HG03457 (cell line): Measurements from ENCODE around the gene PRKG1.

Experiments used
- ATAC-seq: cut with Tn5 transposase; IDR thresholded peaks from one replicate; pipeline ENCODE4 v1.9.1; 2021; ENCODE audit warnings: moderate number of reproducible peaks; ENCODE audit not compliant: unreplicated experiment

The PRKG1 gene

DNA sequence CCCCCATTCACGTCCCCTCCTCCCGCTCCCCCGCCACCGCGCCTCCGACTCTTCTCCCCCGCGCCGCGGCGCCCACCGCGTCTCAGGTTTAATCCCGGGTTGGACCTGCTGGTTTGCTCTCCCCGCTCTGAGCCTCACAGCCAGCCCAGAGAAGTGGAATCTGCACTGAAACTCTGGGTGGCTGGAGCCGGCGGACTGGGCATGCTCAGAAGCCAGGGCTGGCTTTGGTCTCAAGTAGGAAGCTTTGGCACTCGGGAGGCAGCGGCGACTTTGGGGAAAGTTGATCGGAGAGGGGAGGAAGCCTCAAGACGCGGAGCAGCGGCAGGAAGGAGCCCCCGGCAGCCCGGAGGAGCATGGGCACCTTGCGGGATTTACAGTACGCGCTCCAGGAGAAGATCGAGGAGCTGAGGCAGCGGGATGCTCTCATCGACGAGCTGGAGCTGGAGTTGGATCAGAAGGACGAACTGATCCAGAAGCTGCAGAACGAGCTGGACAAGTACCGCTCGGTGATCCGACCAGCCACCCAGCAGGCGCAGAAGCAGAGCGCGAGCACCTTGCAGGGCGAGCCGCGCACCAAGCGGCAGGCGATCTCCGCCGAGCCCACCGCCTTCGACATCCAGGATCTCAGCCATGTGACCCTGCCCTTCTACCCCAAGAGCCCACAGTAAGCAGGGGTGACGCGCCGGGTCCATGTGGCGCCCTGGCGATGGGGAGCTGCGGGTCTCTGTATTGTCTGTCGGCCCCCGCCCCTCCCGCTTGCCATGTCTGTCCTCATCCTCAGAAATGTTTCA lies at the start of gene PRKG1:
PRKG1 (plus strand) TSS at position 250 of the 791 bp plus-strand sequence.
- no peak for ATAC-seq

- no peak for ATAC-seq
These were observed 45.9 kb upstream of the PRKG1 start for GRCh38 chr10:51028420-51028819.

DNA sequence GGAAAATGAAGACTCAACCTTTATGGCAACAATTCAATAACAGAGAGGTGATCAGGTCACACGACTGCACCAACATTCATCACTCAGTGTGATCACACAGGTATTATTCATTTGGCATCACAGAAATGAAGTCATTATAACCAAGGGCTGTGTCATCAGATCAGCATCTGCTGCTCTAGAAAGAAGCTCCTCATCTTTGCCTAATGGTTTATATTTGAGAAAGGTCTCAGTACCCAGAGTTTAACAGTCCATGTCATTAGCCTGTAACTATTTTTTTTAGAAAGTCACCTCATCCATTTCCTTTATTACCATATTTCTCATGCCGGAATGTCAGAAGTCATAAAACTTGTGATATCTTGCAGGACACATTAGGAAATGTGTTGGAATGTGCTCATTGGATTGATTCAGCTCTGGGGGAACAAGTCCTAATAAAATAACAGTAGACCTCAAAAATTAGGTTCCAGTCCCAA lies 45.1 kb upstream of the PRKG1 start:
- no peak for ATAC-seq

DNA sequence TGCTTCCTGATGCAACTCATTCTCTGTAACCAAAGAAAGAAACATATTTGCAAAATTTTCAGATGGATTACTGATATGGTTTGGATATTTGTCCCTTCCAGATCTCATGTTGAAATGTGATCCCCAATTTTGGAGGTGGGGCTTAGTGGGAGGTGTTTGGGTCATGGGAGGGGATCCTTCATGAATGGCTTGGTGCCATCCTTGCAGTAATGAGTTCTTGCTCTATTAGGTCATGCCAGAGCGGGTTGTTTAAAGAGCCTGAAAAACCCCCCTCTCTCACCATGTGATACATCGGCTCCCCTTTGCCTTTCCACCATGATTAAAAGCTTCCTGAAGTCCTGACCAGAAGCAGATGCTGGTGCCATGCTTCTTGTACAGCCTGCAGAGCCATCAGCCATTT lies 43.8 kb upstream of the PRKG1 start:
- no peak for ATAC-seq

- ATAC-seq, result no peak
These were observed 42.3 kb upstream of the PRKG1 start for GRCh38 chr10:51031950-51032349.

GRCh38 chr10:51034769-51035168 lies 39.5 kb upstream of the PRKG1 start:
- no peak for ATAC-seq

DNA sequence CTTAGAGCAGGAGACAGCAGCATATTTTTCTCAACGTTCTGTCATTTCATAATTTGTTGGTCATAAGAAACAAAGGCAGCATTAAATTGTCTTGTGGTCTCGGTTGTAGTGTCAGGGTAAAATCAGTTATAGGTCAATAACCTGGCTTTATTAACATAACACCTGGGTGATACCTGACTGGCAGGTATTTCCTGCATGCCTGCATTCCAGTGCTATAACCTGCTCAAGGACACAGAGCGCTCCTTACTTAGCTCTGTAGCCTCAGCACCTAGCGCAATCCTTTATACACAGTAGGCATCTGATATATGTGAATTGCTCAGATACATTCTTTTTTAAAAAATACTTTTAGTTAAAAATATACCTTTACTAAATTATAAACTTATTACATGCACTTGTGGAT lies 38.9 kb upstream of the PRKG1 start:
- no peak for ATAC-seq

DNA sequence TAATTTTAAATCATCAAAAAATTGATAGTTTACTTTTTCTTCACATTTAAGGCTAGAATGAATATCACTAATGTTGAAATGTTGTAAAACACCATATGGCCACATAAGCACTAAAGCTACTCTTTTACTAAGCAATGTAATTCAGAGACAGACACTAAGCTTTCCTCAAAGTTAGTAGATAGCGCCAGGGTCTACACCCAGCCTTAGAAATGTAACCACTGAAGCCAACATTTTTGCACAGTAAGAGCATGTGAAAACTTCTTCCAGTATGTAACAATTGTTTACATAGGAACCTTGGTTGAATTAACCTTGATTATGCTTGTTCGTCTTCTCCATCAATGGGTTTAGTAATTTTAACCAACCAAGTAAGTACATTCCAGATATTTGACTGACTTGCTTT lies 28.4 kb upstream of the PRKG1 start:
- no peak for ATAC-seq

- ATAC-seq, result no peak
These were observed 27.6 kb upstream of the PRKG1 start for GRCh38 chr10:51046654-51047053.

GRCh38 chr10:51047857-51048256 lies 26.4 kb upstream of the PRKG1 start:
- no peak for ATAC-seq

DNA sequence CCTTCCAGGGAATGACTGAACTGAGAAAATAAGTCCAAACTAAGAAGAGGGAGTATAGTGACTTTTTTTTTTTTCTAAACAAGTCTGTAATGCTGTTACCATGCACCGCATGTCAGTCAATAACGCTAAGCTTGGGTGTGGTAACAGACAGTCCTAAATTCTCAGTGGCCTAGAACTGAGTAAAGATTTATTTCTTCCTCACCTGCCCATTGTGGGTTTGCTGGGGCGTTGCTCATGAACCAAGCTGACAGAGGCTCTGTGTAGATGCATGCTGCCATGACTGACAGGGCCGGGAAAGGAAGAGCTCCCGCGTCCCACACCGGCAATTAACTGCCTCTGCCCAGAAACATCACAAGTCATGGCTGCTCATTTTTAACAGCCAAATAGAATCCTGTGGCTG lies 25.5 kb upstream of the PRKG1 start:
- ATAC-seq, result no peak

GRCh38 chr10:51052163-51052562 lies 22.1 kb upstream of the PRKG1 start:
- no peak for ATAC-seq

DNA sequence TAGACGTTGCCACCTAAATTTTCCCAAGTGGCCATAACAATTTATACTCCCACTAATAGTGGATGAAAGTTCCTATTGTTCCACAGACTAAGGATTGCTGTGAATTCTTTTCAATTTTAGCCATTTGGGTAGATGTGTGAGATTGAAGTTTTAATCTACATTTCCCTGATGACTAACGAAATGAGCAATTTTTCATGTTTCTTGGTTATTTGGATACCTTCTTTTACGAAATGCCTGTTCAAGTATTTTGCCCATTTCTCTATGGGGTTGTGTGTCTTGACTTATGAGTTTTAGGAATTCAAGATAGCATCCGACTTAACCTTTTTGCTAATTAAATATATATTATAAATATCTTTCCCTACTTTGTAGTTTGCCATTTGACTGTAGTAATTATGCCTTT lies 16.4 kb upstream of the PRKG1 start:
- no peak for ATAC-seq

GRCh38 chr10:51063166-51063565 lies 11.1 kb upstream of the PRKG1 start:
- ATAC-seq, result no peak

GRCh38 chr10:51063659-51064535 lies 10.4 kb upstream of the PRKG1 start:
- ATAC-seq, result no peak

GRCh38 chr10:51066231-51066630 lies 8.1 kb upstream of the PRKG1 start:
- ATAC-seq, result no peak

- no peak for ATAC-seq
These were observed 2.1 kb upstream of the PRKG1 start for GRCh38 chr10:51072210-51072609.

- no peak for ATAC-seq
These were observed 1.3 kb upstream of the PRKG1 start for GRCh38 chr10:51072921-51073434.

- ATAC-seq, result no peak
These were observed 642 bp upstream of the PRKG1 start for GRCh38 chr10:51073453-51074237.

DNA sequence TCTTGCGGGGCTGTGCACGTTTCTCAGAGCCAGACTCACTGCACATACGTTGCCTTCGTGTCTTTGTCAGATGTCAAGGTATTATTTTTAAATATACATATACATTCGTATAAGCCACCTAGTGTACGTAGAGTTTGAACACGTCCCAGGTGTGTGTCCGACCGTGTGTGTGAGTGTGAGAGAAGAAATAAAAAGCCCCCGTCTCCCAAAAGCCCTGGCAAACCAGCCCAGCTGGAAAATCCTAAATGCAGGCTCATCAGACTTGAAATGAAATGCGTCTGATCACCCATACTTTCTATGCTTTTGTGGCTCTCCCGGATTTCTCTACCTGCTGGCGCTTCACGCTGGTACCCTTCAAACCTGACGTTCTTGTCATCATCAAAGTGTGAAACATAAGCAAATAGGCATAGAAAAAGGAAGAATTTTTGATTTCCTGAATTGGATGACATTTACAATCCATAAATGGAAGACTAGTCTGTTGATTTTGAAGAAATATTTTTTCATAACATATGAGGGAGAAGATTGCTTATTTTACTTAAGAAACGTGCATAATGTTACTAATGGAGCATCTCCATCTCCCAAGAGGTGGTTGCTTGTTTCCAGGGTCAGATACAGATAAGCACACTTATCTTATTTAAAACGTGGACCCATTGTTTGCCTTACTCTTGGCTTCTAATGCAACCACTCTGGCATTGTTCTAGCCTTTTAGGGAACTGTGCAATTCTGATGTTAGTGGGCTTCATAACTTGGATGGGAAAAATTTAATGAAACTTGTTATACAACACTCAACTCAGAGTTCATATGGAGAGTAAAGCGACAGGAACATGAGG lies 971 bp downstream of the PRKG1 start:
- no peak for ATAC-seq
